ENCODE results near the gene NEK9. TPM values are rescaled to one million over a fixed set of nuclear protein-coding genes. Genes with fewer than 3 reads are reported as not detected.

The NEK9 gene
- total and polyA plus RNA-seq, 10 of the 15 experiments (the other 5 are each of a cell fraction or from before 2014, with no cell fraction given): 6.0 to 78.8 (median 44.7) TPM

DNA sequence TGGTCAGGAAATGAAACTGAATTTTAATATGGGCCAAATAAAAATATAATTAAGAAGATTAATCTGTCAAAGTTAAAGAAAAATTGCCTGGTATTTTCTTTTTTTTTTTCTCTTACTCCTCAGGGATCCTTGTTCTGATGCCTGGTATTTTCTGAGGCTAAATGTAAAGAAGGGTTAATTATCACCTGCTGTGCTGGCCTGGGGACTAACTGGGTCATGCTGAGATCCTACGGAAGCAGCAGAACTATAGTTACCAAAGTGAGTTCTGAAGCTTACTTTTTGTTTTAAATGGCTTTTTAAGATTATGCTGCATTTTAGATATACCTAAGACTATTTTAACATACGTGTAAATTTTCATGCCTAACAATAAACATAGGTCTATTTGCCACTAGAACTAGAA lies 34.1 kb downstream of the NEK9 start:
- ChIA-PET CTCF (interaction anchor here (0.7 to 3.6 kb wide), 3 partner anchors 161 to 411 kb away, joined by 3 to 23 read pairs (median 3); no protein-coding TSS in a partner anchor), POLR2A (no interaction called here)

More for the DNA sequence above, 34.1 kb downstream of the NEK9 start:
- Histone ChIP-seq H2AFZ (ENCODE audit: control insufficient read depth, low read depth, low read length) (no peak overlapping the region), H4K20me1 (ENCODE audit: control insufficient read depth, insufficient read depth) (no peaks in the 10 kb centered on the region; the same call in 1 of the 2 replicates), H3K79me2 (ENCODE audit: control insufficient read depth, insufficient read depth, low read length) (no peaks in the 10 kb centered on the region), H3K27ac (ENCODE audit: control insufficient read depth, insufficient read depth) (no peak overlapping the region), H3K4me1 (ENCODE audit: control insufficient read depth, insufficient read depth, low read length) (no peaks in the 10 kb centered on the region), H3K36me3 (ENCODE audit: control insufficient read depth in 2 of 2, insufficient read depth in 2 of 2, low read length in 1 of 2) (peaks cover 0 to 8% of the 10 kb centered on the region in 2 experiments; a peak in 3 of 4 replicates), H3K27me3 (replicated peaks in 1 of 2; ENCODE audit: control insufficient read depth in 2 of 2, insufficient read depth in 2 of 2, low read length in 1 of 2) (no peaks in the 10 kb centered on the region), H3K9me3 (replicated peaks; ENCODE audit: control insufficient read depth, insufficient read depth, low read length) (no peaks in the 10 kb centered on the region), H3K4me2 (ENCODE audit: control insufficient read depth, insufficient read depth) (no peak overlapping the region), H3K9ac (ENCODE audit: control insufficient read depth, insufficient read depth, low read length) (no peak overlapping the region), H3K4me3 (no peak overlapping the region)
- ATAC-seq (no peak), FAIRE-seq (no peak), DNase-seq (ENCODE audit: low read depth, low spot score) (no peak)
- in situ Hi-C loops (cut with MboI) (loop anchor here (5.0 kb wide), 1 partner anchor 240 kb away; no protein-coding TSS in a partner anchor), intact Hi-C loops (cut with micrococcal nuclease; ENCODE audit: unreplicated experiment) (no loop called here)
- TF ChIP-seq RUNX3 (IDR thresholded peaks at IDR 0.05; ENCODE audit: low read length): no peak
- TF ChIP-seq RAD21 (IDR thresholded peaks at IDR 0.05; ENCODE audit: insufficient read depth, low read depth, low read length): no peak
- TF ChIP-seq, protein P1, sequence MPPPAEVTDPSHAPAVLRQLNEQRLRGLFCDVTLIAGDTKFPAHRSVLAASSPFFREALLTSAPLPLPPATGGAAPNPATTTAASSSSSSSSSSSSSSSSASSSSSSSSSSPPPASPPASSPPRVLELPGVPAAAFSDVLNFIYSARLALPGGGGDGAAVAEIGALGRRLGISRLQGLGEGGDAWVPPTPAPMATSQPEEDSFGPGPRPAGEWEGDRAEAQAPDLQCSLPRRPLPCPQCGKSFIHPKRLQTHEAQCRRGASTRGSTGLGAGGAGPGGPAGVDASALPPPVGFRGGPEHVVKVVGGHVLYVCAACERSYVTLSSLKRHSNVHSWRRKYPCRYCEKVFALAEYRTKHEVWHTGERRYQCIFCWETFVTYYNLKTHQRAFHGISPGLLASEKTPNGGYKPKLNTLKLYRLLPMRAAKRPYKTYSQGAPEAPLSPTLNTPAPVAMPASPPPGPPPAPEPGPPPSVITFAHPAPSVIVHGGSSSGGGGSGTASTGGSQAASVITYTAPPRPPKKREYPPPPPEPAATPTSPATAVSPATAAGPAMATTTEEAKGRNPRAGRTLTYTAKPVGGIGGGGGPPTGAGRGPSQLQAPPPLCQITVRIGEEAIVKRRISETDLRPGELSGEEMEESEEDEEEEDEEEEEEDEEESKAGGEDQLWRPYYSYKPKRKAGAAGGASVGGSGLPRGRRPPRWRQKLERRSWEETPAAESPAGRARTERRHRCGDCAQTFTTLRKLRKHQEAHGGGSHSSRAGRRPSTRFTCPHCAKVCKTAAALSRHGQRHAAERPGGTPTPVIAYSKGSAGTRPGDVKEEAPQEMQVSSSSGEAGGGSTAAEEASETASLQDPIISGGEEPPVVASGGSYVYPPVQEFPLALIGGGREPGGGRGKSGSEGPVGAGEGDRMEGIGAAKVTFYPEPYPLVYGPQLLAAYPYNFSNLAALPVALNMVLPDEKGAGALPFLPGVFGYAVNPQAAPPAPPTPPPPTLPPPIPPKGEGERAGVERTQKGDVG (CRISPR knock-in tag; IDR thresholded peaks at IDR 0.05): no peak
- TF ChIP-seq NBN (IDR thresholded peaks at IDR 0.05): no peak
- no peak for TF ChIP-seq ESRRA (IDR thresholded peaks at IDR 0.05; ENCODE audit: low read length)
- TF ChIP-seq CEBPZ (IDR thresholded peaks at IDR 0.05; ENCODE audit: low read depth, low read length): no peak
- no peak for TF ChIP-seq NR2C2 (IDR thresholded peaks at IDR 0.05; ENCODE audit: borderline replicate concordance, control insufficient read depth, insufficient read length, low read depth)
- ChIA-PET RAD21 (ENCODE audit: unreplicated experiment) (no interaction called here), SMC1A (ENCODE audit: uncharacterized antibody, unreplicated experiment) (interaction anchor here (0.9 to 1.4 kb wide), 2 partner anchors 14 to 232 kb away, joined by 3 to 4 read pairs; no protein-coding TSS in a partner anchor)
- TSS peak; percentile 15 for BruUV-seq (replicated peaks)
- WGBS (ENCODE audit: insufficient coverage, insufficient replicate concordance, low lambda C conversion rate, missing lambda C conversion rate): 97% methylated on average over 2 of the region's 2 CpGs
